HG02759 (cell line): Measurements from ENCODE around the gene BZW1.

Experiments used
- ATAC-seq: cut with Tn5 transposase; IDR thresholded peaks from one replicate; pipeline ENCODE4 v1.9.1; 2021; ENCODE audit warnings: mild to moderate bottlenecking, moderate library complexity; ENCODE audit not compliant: unreplicated experiment

The BZW1 gene

DNA sequence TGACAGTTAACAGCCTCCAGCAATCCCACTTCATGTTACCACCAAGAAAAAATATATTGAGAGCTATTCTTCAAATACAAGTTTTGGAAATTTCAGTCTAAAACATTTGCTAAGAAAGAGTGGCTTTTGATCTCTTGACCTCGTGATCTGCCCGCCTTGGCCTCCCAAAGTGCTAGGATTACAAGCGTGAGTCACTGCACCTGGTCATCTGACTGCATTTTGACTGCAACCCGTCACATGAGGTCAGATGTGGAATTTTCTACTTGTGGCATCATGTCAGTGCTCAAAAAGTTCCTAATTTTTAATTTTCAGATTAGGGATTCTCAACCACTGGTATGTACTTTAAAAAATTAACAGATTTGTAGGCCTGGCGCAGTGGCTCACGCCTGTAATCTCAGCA, 61.9 kb downstream of the BZW1 start:
- ATAC-seq: no peak
